PFSK-1 (cell line): ENCODE results near the gene PIGS.

Experiments used
- POLR2AphosphoS5 ChIP-seq: IDR thresholded peaks from 2 replicates; pipeline ENCODE4 v1.6.1; 2012; ENCODE audit warnings: low read depth, mild to moderate bottlenecking, control low read depth, low read length, moderate library complexity
- REST ChIP-seq, 2 experiments: IDR thresholded peaks; 2 replicates each; pipeline versions ENCODE4 v1.6.1 to v1.8.0; 2011 to 2012; ENCODE audit warnings: low read depth in 2 of 2, low read length in 2 of 2, control low read depth in 1 of 2, inconsistent platforms in 1 of 2, mild to moderate bottlenecking in 1 of 2, moderate library complexity in 1 of 2; ENCODE audit not compliant: insufficient read depth in 1 of 2
- SIN3A ChIP-seq: IDR thresholded peaks from 2 replicates; pipeline ENCODE4 v1.6.1; 2012; ENCODE audit warnings: mild to moderate bottlenecking, low read length, moderate library complexity, borderline replicate concordance; ENCODE audit not compliant: insufficient read depth
- TAF1 ChIP-seq: IDR thresholded peaks from 2 replicates; pipeline ENCODE4 v1.6.1; 2012; ENCODE audit warnings: low read length, control low read depth, borderline replicate concordance; ENCODE audit not compliant: insufficient read depth

DNA sequence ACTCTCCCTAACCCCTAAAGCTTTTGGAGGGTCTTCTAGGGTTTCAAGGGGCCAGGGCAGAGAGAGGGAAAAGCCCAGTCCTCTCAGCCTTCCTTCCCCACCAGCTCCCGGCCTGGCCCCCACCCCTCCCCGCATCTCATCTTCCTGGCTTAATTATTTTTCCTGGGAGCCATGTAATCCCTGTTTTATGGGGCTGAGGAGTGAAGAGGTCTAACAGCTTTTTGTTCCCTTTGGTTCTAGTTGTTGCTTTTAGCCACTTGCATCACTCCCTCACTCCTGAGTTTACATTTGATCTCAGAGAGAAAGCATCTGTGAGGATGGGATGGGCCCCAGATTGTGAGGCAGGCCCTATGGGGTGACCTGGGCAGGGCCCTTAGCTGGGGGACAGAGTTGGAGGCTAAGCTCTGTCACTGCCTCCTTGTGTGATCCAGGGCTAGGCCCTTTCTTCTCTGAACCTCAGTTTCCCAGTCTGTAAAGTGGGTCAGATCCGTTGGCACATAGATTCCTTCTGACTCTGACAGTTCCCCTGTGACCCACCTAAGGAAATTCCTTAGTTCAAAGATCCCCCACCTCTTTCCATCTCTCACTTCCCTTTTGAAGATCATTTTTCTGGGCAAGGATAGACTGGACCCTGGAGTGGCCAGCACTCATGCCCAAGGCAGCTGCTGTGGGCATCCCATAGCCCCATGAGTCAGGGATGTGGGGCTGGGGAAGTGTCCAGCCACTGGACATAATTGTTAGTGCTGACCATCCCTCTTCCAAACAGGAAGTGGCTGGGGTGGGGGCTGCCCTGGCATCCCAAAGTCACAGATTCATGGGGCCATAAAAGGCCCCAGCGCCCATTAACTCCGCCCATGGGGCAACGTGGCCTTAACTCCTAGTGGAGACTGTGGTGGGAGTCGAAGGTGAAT is 39.0 kb downstream of the PIGS start:
- TF ChIP-seq REST (IDR thresholded peaks at IDR 0.05; ENCODE audit: insufficient read depth in 1 of 2, low read depth in 2 of 2, low read length in 2 of 2): no peak
- no peak for TF ChIP-seq POLR2AphosphoS5
- no peak for TF ChIP-seq TAF1
- no peak for TF ChIP-seq SIN3A
